ENCODE results near the gene BCHE.
"Not testable (repeated sequence)": the region's sequence is repeated elsewhere in the genome, so short reads cannot be mapped to it uniquely, and the experiment has no call there.

The BCHE gene

DNA sequence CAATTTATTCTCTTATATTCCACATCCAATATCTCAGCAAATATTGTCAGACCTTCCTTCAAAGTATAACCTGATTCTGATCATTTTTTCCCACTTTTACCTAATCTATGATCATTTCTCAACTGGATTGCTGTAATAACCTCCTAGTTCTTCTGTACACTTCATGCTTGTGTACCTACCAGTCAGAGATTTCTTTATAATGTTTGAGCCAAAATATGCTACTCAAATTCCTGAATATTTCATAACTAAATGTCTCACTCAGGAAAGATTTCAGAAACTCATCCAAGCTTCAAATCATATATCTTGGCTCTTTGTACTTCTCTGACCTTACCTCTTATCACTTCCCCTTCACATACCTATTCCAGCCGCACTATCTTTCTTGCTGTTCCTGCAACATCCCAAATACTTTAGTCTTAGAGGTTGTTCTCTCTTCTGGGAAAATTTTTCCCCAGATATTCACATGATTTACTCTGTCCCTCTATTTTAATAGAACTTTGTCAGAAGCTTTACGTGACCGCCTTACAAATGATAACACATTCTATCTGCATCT is 20.0 kb downstream of the BCHE start:
- DNase-seq (ENCODE audit: low read depth in 2 of 3, low spot score in 2 of 3): no peak

- no peak for DNase-seq (ENCODE audit: low read depth in 2 of 3, low spot score in 2 of 3)
Observed at GRCh38 chr3:165816209-165816608, 21.0 kb downstream of the BCHE start.

- no peak for DNase-seq (ENCODE audit: low read depth in 2 of 3, low spot score in 2 of 3)
Observed at GRCh38 chr3:165815682-165816081, 21.5 kb downstream of the BCHE start.

GRCh38 chr3:165814380-165814779 is 22.8 kb downstream of the BCHE start:
- DNase-seq (ENCODE audit: low read depth in 2 of 3, low spot score in 2 of 3): no peak

GRCh38 chr3:165807937-165808336 is 29.3 kb downstream of the BCHE start:
- not testable (repeated sequence) for DNase-seq (ENCODE audit: low read depth in 2 of 3, low spot score in 2 of 3)

DNA sequence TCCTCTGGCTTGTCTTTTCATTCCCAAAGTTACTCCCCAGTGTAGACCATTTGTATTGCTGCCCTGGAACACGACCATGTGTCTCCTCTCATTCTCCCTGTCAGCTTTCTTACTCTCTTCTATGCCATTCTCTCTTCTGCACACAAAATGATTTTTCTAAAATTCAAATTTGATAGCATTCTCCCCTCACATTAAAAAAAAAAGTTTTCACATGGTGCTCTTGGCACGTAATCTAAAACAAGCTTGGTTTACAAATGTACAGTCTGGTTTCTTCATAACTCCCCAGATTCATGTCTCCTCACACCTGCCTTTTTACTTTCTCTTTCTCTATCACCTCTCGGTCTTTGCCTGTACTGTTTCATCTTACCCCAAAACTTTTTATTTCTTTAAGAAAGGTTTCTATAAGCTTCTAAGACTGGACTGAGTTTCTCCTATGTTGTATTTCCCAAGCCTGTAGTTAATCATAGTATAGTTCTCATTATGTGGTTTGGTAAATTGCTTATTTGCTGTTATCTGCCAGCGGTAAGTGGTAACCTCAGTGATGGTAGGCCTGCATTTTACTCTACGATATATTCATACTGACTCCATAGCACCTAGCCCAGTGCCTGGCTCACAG is 31.2 kb downstream of the BCHE start:
- DNase-seq (ENCODE audit: low read depth in 2 of 3, low spot score in 2 of 3): no peak

DNA sequence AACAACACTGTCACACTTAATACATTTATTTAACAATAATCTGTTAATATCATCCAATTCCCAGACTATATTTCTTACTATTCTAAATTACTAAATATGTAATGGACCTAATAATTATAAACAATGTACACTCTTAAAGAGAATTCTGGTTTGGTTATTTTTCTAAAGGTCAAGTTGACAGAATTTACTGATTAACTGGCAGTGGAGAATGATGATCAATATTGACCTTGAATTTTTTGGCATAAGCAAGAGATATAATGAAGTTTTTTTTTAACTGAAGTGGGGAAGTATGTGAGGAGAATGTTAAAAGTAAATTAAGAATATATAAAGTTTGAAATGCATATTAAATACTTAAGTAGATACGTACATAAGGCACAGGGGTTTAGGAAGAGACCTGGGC is 33.8 kb downstream of the BCHE start:
- DNase-seq (ENCODE audit: low read depth in 2 of 3, low spot score in 2 of 3): no peak

- no peak for DNase-seq (ENCODE audit: low read depth in 2 of 3, low spot score in 2 of 3)
Observed at GRCh38 chr3:165800970-165801369, 36.3 kb downstream of the BCHE start.

GRCh38 chr3:165799026-165799425 is 38.2 kb downstream of the BCHE start:
- DNase-seq (ENCODE audit: low read depth in 2 of 3, low spot score in 2 of 3): no peak

DNA sequence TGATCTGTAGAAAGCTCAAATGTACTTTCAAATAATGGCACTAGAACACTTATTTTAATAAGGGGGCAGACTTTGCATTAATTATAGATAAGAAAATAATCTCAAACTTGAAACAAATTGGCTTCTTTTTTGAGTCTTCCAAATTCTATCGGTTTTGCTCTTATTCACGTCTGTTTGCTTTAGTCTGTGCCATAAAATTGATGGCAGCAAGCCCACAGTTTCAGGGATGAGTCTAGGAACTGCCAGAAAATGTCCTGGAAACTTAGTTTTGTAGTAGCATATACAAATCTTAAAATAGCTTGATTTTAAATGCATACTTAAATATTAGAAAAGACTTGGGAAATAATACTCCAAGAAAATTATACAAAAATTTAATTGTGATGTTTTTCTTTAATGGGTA is 39.7 kb downstream of the BCHE start:
- DNase-seq (ENCODE audit: low read depth in 2 of 3, low spot score in 2 of 3): no peak

DNA sequence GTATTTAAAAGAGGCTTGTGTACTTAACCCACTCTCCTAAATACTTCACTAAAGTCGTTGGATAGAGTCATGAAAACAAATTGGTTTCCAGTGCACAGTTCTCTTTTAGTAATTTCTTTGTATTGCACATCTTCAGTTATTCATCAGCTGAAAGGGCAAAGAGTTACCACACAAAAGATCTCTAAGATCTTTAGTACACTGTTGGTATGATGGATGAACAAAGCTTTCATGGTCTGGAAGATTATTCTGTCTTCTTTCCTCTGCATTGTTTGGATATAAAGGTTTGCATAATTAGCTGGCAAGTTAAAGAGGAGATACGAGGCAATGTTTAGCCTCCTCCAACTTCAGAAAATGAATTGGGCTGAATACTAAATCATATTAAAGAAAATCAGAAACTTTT is 40.5 kb downstream of the BCHE start:
- DNase-seq (ENCODE audit: low read depth in 2 of 3, low spot score in 2 of 3): no peak

GRCh38 chr3:165788531-165788930 is 48.7 kb downstream of the BCHE start:
- DNase-seq (ENCODE audit: low read depth in 2 of 3, low spot score in 2 of 3): no peak

DNA sequence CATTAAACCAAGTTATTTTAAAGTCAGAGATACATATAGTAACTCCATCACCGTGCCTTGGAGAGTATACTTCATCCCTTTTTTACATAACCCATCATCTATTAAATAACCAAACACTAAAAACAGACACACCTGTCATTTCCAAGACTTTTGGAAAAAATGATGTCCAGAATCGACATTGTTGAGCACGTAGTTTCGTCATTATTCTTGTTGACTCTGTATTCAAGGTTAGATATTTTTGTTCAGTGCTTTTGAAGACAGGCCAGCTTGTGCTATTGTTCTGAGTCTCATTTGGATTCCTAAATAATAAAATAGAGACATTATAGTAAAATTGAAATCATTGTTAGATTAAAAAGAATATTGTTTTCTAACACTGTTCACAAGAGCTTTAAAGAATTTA is 51.2 kb downstream of the BCHE start:
- DNase-seq (ENCODE audit: low read depth in 2 of 3, low spot score in 2 of 3): no peak

- DNase-seq (ENCODE audit: low read depth in 2 of 3, low spot score in 2 of 3): no peak
Observed at GRCh38 chr3:165784337-165784736, 52.9 kb downstream of the BCHE start.

GRCh38 chr3:165783383-165783782 is 53.8 kb downstream of the BCHE start:
- DNase-seq (ENCODE audit: low read depth in 2 of 3, low spot score in 2 of 3): no peak

DNA sequence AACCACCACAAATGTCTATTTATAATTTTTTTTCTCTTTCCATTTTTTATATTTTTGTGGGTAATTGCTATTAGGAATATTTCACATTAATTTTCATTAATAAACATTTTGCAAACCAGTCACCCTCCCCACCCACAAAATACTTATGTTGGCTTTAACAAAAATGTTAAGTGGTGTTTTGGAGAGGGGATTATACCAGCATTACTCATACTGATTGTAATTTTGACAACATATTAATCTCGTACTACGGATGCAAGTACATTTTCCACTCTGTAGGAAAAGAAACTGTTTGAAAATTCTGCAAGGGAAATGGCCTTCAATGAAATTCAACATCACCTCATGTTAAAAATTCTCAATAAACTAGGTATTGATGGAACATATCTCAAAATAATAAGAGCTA is 58.3 kb downstream of the BCHE start:
- no peak for DNase-seq (ENCODE audit: low read depth in 2 of 3, low spot score in 2 of 3)

GRCh38 chr3:165778456-165778855 is 58.8 kb downstream of the BCHE start:
- DNase-seq (ENCODE audit: low read depth in 2 of 3, low spot score in 2 of 3): no peak

DNA sequence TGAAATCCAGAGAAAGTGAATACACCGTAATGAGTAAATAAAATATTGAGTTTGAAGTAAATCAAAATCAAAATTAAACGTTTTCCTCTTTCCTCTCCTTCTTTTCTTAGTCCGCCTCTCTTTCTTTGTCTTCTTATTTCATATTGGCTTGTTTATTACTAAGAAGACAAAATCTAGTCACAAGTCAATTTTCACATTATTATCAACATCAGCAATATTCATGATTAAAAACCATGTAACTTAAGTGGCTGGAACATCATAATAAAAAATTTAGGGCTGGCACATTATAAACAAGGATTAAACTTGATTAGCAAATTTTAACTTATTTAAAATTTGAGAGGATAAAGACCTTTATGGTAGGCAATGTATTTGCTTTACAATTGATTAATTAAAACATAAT is 61.4 kb downstream of the BCHE start:
- no peak for DNase-seq (ENCODE audit: low read depth in 2 of 3, low spot score in 2 of 3)

- DNase-seq (ENCODE audit: low read depth in 2 of 3, low spot score in 2 of 3): no peak
Observed at GRCh38 chr3:165770781-165771180, 66.4 kb downstream of the BCHE start.

DNA sequence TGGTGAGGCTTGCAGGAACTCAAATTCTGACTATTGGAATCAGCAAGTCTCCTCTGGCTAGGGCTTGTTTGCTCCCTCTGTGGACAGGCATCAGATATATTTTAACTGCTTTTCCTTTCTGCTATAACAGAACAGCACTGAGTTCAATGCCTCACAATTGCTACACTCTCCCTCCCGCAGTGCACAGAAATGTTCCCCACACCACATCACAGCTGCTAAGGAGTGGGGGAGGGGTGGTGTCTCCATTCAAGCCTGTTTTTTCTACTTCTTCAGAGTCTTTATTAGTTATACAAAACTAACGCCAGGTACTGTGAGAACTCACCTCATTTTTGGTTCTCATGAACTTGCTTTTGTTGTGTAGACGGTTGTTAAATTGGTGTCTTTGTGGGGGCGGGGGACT is 68.5 kb downstream of the BCHE start:
- DNase-seq (ENCODE audit: low read depth in 2 of 3, low spot score in 2 of 3): no peak

- DNase-seq (ENCODE audit: low read depth in 2 of 3, low spot score in 2 of 3): no peak
Observed at GRCh38 chr3:165759041-165759440, 78.2 kb downstream of the BCHE start.

DNA sequence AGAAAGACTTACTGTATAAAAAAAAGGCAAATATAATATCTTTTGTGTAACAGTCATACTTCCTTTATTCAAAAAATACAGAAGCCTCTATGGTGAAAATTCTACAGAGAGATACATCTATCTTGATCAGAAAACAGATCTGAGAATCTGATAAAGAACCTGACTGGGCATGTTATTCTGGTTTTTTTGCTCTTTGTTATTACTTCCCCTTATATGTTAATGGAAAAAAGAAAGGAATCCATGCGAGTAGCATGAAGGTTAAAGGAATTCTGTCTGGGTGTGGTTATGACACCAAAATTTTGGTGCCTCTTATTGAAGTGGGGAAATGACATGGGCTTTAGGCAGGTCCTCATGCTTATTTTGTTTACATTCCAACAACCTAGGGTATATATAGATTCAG is 81.7 kb downstream of the BCHE start:
- DNase-seq (ENCODE audit: low read depth in 2 of 3, low spot score in 2 of 3): no peak

DNA sequence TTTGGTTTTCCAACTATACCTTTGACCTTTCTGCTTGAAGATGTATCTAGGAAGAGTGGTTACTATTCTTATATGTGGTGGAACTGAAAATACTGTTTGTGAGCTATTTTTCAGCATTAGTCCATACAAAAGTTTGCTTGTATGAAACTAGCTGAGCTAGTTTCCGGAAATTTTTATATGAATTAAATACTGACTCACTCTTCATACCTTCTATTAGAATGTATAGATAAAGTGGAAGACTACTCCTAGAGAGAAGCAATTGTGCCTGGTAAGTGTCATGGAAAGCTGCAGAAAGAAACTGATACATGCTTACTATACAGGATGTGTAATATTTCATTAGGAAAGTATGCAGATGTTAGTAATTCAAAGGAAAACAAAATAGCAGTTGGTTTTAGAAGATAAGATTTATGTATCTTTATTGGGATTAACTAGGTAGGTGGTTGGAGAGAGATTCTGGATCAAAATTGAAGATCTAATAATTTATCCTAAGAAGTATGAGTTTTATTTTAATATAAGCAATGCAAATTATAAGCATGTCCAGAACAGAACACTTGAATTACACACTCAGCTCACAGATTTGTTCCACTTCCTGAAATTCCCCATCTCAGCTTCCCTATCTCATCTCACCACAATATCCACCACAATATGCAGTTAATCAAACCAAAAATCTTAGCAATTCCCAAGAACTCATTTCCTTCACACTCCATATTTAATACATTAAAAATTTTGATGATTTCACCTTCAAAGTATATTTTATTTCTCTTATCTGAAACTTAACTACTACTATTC is 82.8 kb downstream of the BCHE start:
- DNase-seq (ENCODE audit: low read depth in 2 of 3, low spot score in 2 of 3): no peak
